GM19193 (cell line): Measurements from ENCODE around the gene UBE2G2.

Source experiments
- POLR2A ChIP-seq: IDR thresholded peaks from 4 replicates; pipeline ENCODE4 v1.6.1; 2011; ENCODE audit not compliant: insufficient read depth, insufficient read length; ENCODE audit errors: extremely low read depth

The UBE2G2 gene

GRCh38 chr21:44760376-44760775 is 41.2 kb downstream of the UBE2G2 start:
- no peak for TF ChIP-seq POLR2A

GRCh38 chr21:44759628-44760285 is 41.9 kb downstream of the UBE2G2 start:
- no peak for TF ChIP-seq POLR2A

GRCh38 chr21:44758781-44759627 is 42.6 kb downstream of the UBE2G2 start:
- no peak for TF ChIP-seq POLR2A

GRCh38 chr21:44758141-44758561 is 43.5 kb downstream of the UBE2G2 start:
- TF ChIP-seq POLR2A, result no peak

- TF ChIP-seq POLR2A, result no peak
These were observed 43.9 kb downstream of the UBE2G2 start for GRCh38 chr21:44757731-44758130.

- no peak for TF ChIP-seq POLR2A
These were observed 45.0 kb downstream of the UBE2G2 start for GRCh38 chr21:44756423-44757185.

GRCh38 chr21:44755227-44755626 is 46.4 kb downstream of the UBE2G2 start:
- no peak for TF ChIP-seq POLR2A

- TF ChIP-seq POLR2A, result no peak
These were observed 48.3 kb downstream of the UBE2G2 start for GRCh38 chr21:44753357-44753756.

GRCh38 chr21:44752671-44753235 is 48.9 kb downstream of the UBE2G2 start:
- no peak for TF ChIP-seq POLR2A

- no peak for TF ChIP-seq POLR2A
These were observed 49.6 kb downstream of the UBE2G2 start for GRCh38 chr21:44751799-44752636.

- TF ChIP-seq POLR2A, result no peak
These were observed 50.3 kb downstream of the UBE2G2 start for GRCh38 chr21:44751186-44751798.

- TF ChIP-seq POLR2A, result no peak
These were observed 51.0 kb downstream of the UBE2G2 start for GRCh38 chr21:44750675-44751025.

- no peak for TF ChIP-seq POLR2A
These were observed 51.6 kb downstream of the UBE2G2 start for GRCh38 chr21:44749759-44750674.
